H1 (cell line): ENCODE data around the gene USP54. TPM values are rescaled to one million over a fixed set of nuclear protein-coding genes. Genes with fewer than 3 reads are reported as not detected.

Experiments used
- CTCF ChIA-PET: fragments of 300-600 bp; sonication (Branson Sonifier 250); formaldehyde crosslinking; loops from one replicate; lab custom pipeline; 2021; ENCODE audit not compliant: partially characterized antibody; lab: Charles Lee
- POLR2A ChIA-PET: fragments of 300-600 bp; sonication (Branson Sonifier 250); formaldehyde crosslinking; loops from one replicate; lab custom pipeline; 2021; ENCODE audit warnings: inconsistent platforms; ENCODE audit not compliant: partially characterized antibody; lab: Charles Lee
- DNase-seq, 2 experiments: peaks; one replicate each; pipeline versions ENCODE4 v3.0.0 to v3.0.0-alpha.2; 2010 to 2022; ENCODE audit warnings: low spot score in 2 of 2, low read depth in 1 of 2, mixed read lengths in 1 of 2
- FAIRE-seq: peaks from 2 replicates; lab custom pipeline; 2011; peaks lifted over from hg19 to GRCh38; lab: Jason Lieb, UNC
- H2AFZ ChIP-seq: 2 replicates; pipeline ENCODE4 v1.8.1; 2012; ENCODE audit warnings: low read length, inconsistent platforms
- H2AK5ac ChIP-seq: 2 replicates; pipeline ENCODE4 v1.6.1; 2013; ENCODE audit warnings: low read depth, low read length
- H2BK120ac ChIP-seq: replicated peaks from 2 replicates; pipeline ENCODE3; 2013; ENCODE audit warnings: low read depth, low read length, inconsistent platforms
- H2BK12ac ChIP-seq: 2 replicates; pipeline ENCODE4 v1.6.1; 2013; ENCODE audit warnings: low read depth, low read length
- H2BK15ac ChIP-seq: 2 replicates; pipeline ENCODE4 v1.6.1; 2013; ENCODE audit warnings: low read length
- H2BK20ac ChIP-seq: 2 replicates; pipeline ENCODE4 v1.6.1; 2013; ENCODE audit warnings: low read length
- H2BK5ac ChIP-seq: 2 replicates; pipeline ENCODE4 v1.6.1; 2013; ENCODE audit warnings: low read depth, low read length
- H3K14ac ChIP-seq: 2 replicates; pipeline ENCODE4 v1.6.1; 2013; ENCODE audit warnings: inconsistent platforms; ENCODE audit not compliant: insufficient read length
- H3K18ac ChIP-seq: 2 replicates; pipeline ENCODE4 v1.6.1; 2013; ENCODE audit warnings: low read length; ENCODE audit errors: extremely low read depth
- H3K23ac ChIP-seq: 2 replicates; pipeline ENCODE4 v1.6.1; 2013; ENCODE audit warnings: inconsistent platforms; ENCODE audit not compliant: insufficient read length
- H3K23me2 ChIP-seq: 2 replicates; pipeline ENCODE4 v1.6.1; 2013; ENCODE audit warnings: low read depth, low read length
- H3K27ac ChIP-seq: 2 replicates; pipeline ENCODE4 v1.6.1; 2011; ENCODE audit warnings: low read depth, low read length, inconsistent platforms
- H3K27me3 ChIP-seq, 4 experiments: replicated peaks in 1 of 4; 1 replicate in 1 of 4; 2 replicates in 3 of 4; pipeline versions ENCODE4 v1.6.1 to v1.8.1; 2011 to 2013; ENCODE audit warnings: low read length in 3 of 4, mild to moderate bottlenecking in 3 of 4, inconsistent platforms in 2 of 4, mixed read lengths in 2 of 4, moderate library complexity in 1 of 4; ENCODE audit not compliant: control insufficient read depth in 3 of 4, insufficient read depth in 3 of 4; ENCODE audit errors: extremely low read depth in 1 of 4
- H3K36me3 ChIP-seq, 4 experiments: 2 replicates each; pipeline versions ENCODE4 v1.6.1 to v1.8.1; 2011 to 2013; ENCODE audit warnings: mild to moderate bottlenecking in 4 of 4, low read length in 3 of 4, moderate library complexity in 2 of 4, control low read depth in 1 of 4, inconsistent platforms in 1 of 4; ENCODE audit not compliant: insufficient read depth in 4 of 4, control insufficient read depth in 2 of 4
- H3K4ac ChIP-seq: replicated peaks from 2 replicates; pipeline ENCODE3; 2013; ENCODE audit warnings: low read length, low read depth, mixed read lengths, inconsistent platforms; ENCODE audit not compliant: insufficient read length
- H3K4me1 ChIP-seq, 4 experiments: replicated peaks in 1 of 4; 1 replicate in 1 of 4; 2 replicates in 3 of 4; pipeline versions ENCODE4 v1.6.1 to v1.8.1; 2011 to 2013; ENCODE audit warnings: low read length in 3 of 4, inconsistent platforms in 2 of 4, mixed read lengths in 1 of 4; ENCODE audit not compliant: insufficient read depth in 4 of 4, control insufficient read depth in 3 of 4
- H3K4me2 ChIP-seq, 2 experiments: 2 replicates each; pipeline versions ENCODE4 v1.6.1 to v1.8.1; 2011 to 2013; ENCODE audit warnings: low read depth in 2 of 2, low read length in 2 of 2, control low read depth in 1 of 2, inconsistent platforms in 1 of 2, mild to moderate bottlenecking in 1 of 2; ENCODE audit not compliant: insufficient read depth in 1 of 2
- H3K4me3 ChIP-seq, 4 experiments: fragments of 200-600, 300-600 bp in 1 of 4; sonication (generic), shearing (Covaris generic), sonication (Bioruptor Twin) in 1 of 4; 2 replicates each; pipeline versions ENCODE4 v1.5.1 to v1.8.1; 2011 to 2016; ENCODE audit warnings: low read length in 4 of 4, low read depth in 3 of 4, control low read depth in 2 of 4, inconsistent platforms in 2 of 4, mild to moderate bottlenecking in 2 of 4, mixed read lengths in 1 of 4, moderate library complexity in 1 of 4; ENCODE audit not compliant: insufficient read depth in 2 of 4; ENCODE audit errors: extremely low read depth in 1 of 4
- H3K56ac ChIP-seq: replicated peaks from 2 replicates; pipeline ENCODE3; 2013; ENCODE audit warnings: low read depth, mild to moderate bottlenecking, mixed read lengths, low read length, inconsistent platforms; ENCODE audit not compliant: insufficient read length
- H3K79me1 ChIP-seq: 2 replicates; pipeline ENCODE4 v1.6.1; 2013; ENCODE audit warnings: low read depth, low read length, control low read depth
- H3K79me2 ChIP-seq, 2 experiments: 2 replicates each; pipeline versions ENCODE4 v1.6.1 to v1.8.1; 2012 to 2013; ENCODE audit warnings: low read length in 2 of 2, mild to moderate bottlenecking in 2 of 2, inconsistent platforms in 1 of 2; ENCODE audit not compliant: insufficient read depth in 2 of 2, control insufficient read depth in 1 of 2
- H3K9ac ChIP-seq, 4 experiments: replicated peaks in 1 of 4; 1 replicate in 1 of 4; 2 replicates in 3 of 4; pipeline versions ENCODE4 v1.6.1 to v1.8.1; 2011 to 2013; ENCODE audit warnings: low read depth in 3 of 4, low read length in 3 of 4, control low read depth in 2 of 4, mild to moderate bottlenecking in 2 of 4, moderate library complexity in 2 of 4, inconsistent platforms in 1 of 4; ENCODE audit errors: extremely low read depth in 1 of 4
- H3K9me3 ChIP-seq, 2 experiments: 2 replicates each; pipeline versions ENCODE4 v1.6.1 to v1.8.1; 2012 to 2013; ENCODE audit warnings: mild to moderate bottlenecking in 2 of 2, moderate library complexity in 2 of 2, control low read depth in 1 of 2, inconsistent platforms in 1 of 2, low read depth in 1 of 2, low read length in 1 of 2, mixed read lengths in 1 of 2; ENCODE audit not compliant: insufficient read depth in 2 of 2
- H4K20me1 ChIP-seq, 2 experiments: replicated peaks in 1 of 2; 2 replicates each; pipeline versions ENCODE3 to v1.8.1; 2011 to 2013; ENCODE audit warnings: inconsistent platforms in 2 of 2, low read length in 2 of 2, mild to moderate bottlenecking in 1 of 2; ENCODE audit not compliant: insufficient read depth in 2 of 2, control insufficient read depth in 1 of 2
- H4K5ac ChIP-seq: 2 replicates; pipeline ENCODE4 v1.6.1; 2013; ENCODE audit warnings: low read length, low read depth, mixed read lengths, inconsistent platforms; ENCODE audit not compliant: insufficient read length
- H4K8ac ChIP-seq: 2 replicates; pipeline ENCODE4 v1.8.0; 2013; ENCODE audit warnings: mild to moderate bottlenecking, moderate library complexity, low read length, inconsistent platforms; ENCODE audit not compliant: insufficient read depth; ENCODE audit errors: extremely low read depth
- H4K91ac ChIP-seq: replicated peaks from 2 replicates; pipeline ENCODE3; 2013; ENCODE audit warnings: low read length, mixed read lengths, inconsistent platforms; ENCODE audit not compliant: insufficient read length
- CEBPB ChIP-seq: IDR thresholded peaks from 2 replicates; pipeline ENCODE4 v1.6.1; 2012; ENCODE audit warnings: low read depth, low read length
- RAD21 ChIP-seq, 2 experiments: IDR thresholded peaks in 1 of 2; conservative IDR thresholded peaks in 1 of 2; 2 replicates each; pipeline ENCODE4 v1.6.1; 2011; ENCODE audit warnings: low read depth in 2 of 2, low read length in 2 of 2, improper control_type of control experiment in 1 of 2, inconsistent platforms in 1 of 2, mild to moderate bottlenecking in 1 of 2, moderate library complexity in 1 of 2
- WGBS, 2 experiments: shearing (Covaris generic) in 1 of 2; methylation state at CpG; one replicate each; pipeline versions ENCODE4 v1.1.6 to v1.1.7; 2013 to 2015; ENCODE audit warnings: low lambda C conversion rate in 2 of 2, mixed read lengths in 2 of 2, inconsistent platforms in 1 of 2, low coverage in 1 of 2, missing lambda C conversion rate in 1 of 2; ENCODE audit not compliant: insufficient replicate concordance in 2 of 2, insufficient coverage in 1 of 2, insufficient read length in 1 of 2; ENCODE audit errors: extremely low coverage in 1 of 2, missing lambda C conversion rate in 1 of 2; 5-methylcytosine and 5-hydroxymethylcytosine counted together
- polyA plus RNA-seq, 7 experiments: library from polyadenylated mRNA; depleted of rRNA in 3 of 7; stranded (reverse) in 5 of 7; unstranded in 2 of 7; fragments of >200 nt in 5 of 7; fragments of 200-250 nt in 2 of 7; gene quantifications; 1 replicate in 5 of 7; 2 replicates in 1 of 7; 4 replicates in 1 of 7; pipeline versions ENCODE4 v1.2.1 to v1.2.3, GENCODE V29; 2011 to 2013; ENCODE audit warnings: missing spikeins in 2 of 7, mixed read lengths in 2 of 7
- total RNA-seq: library from RNA; stranded (reverse); fragmentation: NEBNext Ultra II Directional; extraction: Animal tissue kit (Norgen Biotek cat#: 25700); gene quantifications from 2 replicates; pipeline ENCODE4 v1.2.1, GENCODE V29; 2021

The USP54 gene
- total and polyA plus RNA-seq, 2 of the 8 experiments (the other 6 are each of a cell fraction or from before 2014, with no cell fraction given) = 46.2 to 65.6 TPM

DNA sequence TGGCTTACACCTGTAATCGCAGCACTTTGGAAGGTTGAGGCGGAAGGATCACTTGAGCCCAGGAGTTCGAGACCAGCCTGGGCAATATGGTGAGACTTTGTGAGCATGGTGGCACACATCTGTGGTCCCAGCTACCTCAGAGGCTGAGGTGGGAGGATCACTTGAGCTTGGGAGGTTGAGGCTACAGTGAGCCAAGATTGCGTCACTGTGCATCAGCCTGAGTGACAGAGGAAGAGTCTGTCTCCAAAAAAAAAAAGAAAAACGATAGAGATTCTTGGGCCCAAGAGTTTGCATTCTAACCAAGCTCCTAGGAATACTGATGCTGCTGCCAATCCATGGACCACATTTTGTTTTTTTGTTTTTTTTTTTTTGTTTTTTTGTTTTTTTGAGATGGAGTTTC is 38.0 kb upstream of the USP54 start:
- no peak overlapping the region for H2BK20ac ChIP-seq
- no peak overlapping the region for H4K5ac ChIP-seq
- H2BK12ac ChIP-seq = no peak overlapping the region
- CTCF ChIA-PET = interaction anchor here (0.6 to 6.8 kb wide), 5 partner anchors 9 to 100 kb away, joined by 3 to 29 read pairs (median 8); partner anchors contain the start of gene MYOZ1
- H3K23me2 ChIP-seq = peaks cover 5% of the 10 kb centered on the region; the same call in 1 of the 2 replicates
- H2BK5ac ChIP-seq = no peak overlapping the region
- POLR2A ChIA-PET = interaction anchor here (0.6 to 1.0 kb wide), 2 partner anchors 10 to 116 kb away, joined by 3 read pairs; no protein-coding TSS in a partner anchor
- peaks cover 0 to 14% of the 10 kb centered on the region in 2 experiments; a peak in 2 of 4 replicates for H3K79me2 ChIP-seq
- no peak overlapping the region for H2AFZ ChIP-seq
- no peak overlapping the region for H3K27ac ChIP-seq
- no peak overlapping the region for H3K4me2 ChIP-seq
- H4K20me1 ChIP-seq = no peaks in the 10 kb centered on the region
- no peak for DNase-seq
- H4K8ac ChIP-seq = no peak overlapping the region
- no peak overlapping the region for H4K91ac ChIP-seq
- no peak overlapping the region for H2AK5ac ChIP-seq
- H3K27me3 ChIP-seq = no peaks in the 10 kb centered on the region
- TF ChIP-seq RAD21 (IDR thresholded peaks at IDR 0.05 in 1 of 2, conservative IDR thresholded peaks at IDR 0.05 in 1 of 2; ENCODE audit: low read depth in 2 of 2, low read length in 2 of 2) (no peak), CEBPB (0 out of 2 replicates have a peak, but pooled peaks have one; percentile 2)
- TF ChIP-seq, all 59 proteins: peak for 1
- Histone ChIP-seq H3K79me1 (peaks cover 5% of the 10 kb centered on the region; the same call in 1 of the 2 replicates), H3K4ac (no peak overlapping the region), H3K18ac (no peak overlapping the region), H3K9ac (no peak overlapping the region), H3K14ac (no peak overlapping the region), H3K4me1 (peaks cover 0 to 3% (median 0%) of the 10 kb centered on the region in 4 experiments; a peak in 3 of 7 replicates), H3K36me3 (no peaks in the 10 kb centered on the region), H3K56ac (no peak overlapping the region), H3K23ac (no peak overlapping the region), H3K9me3 (no peaks in the 10 kb centered on the region), H2BK15ac (no peak overlapping the region), H3K4me3 (no peak overlapping the region), H2BK120ac (no peak overlapping the region)
- WGBS, 2 experiments = 82% methylated on average over 5 of the region's 5 CpGs; no CpG with 5 or more reads in 1 of the 2 experiments
- FAIRE-seq = no peak
